GF-D8 (cell line): ENCODE results near the gene FBXW2.

Source experiments
- DNase-seq: peaks from one replicate; lab custom pipeline; 2025; lab: John Stamatoyannopoulos, UW

FBXW2 gene

DNA sequence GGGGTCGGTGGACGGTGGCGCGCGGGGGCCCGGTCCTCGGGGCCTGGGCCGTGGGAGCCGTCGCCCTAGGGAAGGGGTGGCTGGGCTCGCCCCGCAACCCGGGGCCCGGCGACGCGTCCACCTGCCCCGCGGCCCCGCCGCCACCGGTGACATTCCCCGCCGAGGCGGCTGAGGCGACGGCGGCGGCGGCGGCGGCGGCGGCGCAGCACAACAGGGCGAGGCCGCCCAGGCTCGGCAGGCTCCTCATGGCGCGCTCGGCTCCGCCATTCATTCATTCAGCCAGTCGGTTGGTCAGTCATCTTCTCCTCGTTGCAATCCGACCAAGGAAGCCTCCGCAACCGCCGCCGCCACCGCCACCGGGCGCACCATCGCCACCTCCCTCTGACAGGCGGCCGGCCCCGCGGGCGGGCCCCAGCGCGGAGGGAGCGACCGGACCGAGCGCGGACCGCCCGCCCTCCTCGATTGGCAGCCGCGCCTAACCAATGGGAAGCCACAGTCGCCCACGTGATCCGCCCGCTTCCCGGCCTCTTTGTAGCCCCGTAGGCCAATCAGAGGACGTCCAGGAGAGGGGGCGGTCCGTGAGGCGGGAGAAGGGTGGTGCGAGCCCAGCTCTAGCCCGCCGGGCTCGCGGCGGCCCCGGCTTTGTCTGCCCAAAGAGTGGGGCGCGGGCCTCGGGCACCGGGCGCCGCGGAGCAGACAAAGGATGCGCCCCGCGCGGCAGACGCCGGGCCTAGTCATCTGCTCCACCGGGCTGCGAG, 78.9 kb downstream of the FBXW2 start, which contains the start of gene MEGF9:
TSS of gene MEGF9 (minus strand) at position 383 of the 758 bp plus-strand sequence. CDS start at position 271, 112 bp downstream.
- peak; percentile 85 for DNase-seq

DNA sequence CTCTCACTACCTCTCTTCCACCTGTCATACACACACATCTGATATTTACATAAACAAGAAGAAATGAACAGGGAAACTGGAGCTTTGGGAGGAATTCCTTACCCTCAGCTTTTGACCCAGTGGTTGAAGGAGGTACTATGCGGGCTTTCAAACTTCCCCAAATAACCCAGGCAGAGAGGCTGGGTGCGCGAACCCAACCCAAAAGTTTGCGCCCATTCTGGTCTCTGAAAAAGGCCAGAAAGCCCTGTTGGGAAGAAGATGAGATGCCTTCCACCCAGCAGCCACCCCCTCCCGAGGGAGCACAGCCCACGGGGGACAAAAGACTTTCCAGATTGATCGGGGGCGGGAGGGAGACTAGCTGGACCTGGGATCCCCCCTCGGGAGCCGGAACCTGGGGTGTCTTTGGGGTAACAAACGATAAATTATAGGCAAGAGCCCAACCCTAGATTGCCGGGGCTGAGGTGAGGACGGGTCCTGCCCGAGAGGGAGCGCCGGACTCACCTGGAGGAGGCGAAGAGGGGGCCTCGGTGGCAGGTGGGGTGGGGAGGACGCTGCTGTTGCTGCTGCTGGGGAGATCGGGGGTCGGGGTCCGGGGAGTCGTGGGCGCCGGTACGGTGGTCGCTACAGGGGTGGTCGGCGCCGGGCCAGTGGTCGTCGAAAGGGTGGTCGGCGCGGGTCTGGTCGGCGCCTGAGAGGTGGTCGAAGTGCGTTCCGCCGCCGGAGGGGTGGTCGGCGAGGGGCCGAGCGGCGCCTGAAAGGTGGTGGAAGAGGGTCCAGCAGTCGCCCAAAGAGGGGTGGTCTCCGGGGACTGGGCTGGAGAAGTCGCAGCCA, 79.7 kb downstream of the FBXW2 start:
- no peak for DNase-seq

- DNase-seq = no peak
Observed at GRCh38 chr9:120712539-120713031, 80.6 kb downstream of the FBXW2 start.

- DNase-seq = no peak
Observed at GRCh38 chr9:120711841-120712538, 81.2 kb downstream of the FBXW2 start.

GRCh38 chr9:120711354-120711753, 81.9 kb downstream of the FBXW2 start:
- no peak for DNase-seq

DNA sequence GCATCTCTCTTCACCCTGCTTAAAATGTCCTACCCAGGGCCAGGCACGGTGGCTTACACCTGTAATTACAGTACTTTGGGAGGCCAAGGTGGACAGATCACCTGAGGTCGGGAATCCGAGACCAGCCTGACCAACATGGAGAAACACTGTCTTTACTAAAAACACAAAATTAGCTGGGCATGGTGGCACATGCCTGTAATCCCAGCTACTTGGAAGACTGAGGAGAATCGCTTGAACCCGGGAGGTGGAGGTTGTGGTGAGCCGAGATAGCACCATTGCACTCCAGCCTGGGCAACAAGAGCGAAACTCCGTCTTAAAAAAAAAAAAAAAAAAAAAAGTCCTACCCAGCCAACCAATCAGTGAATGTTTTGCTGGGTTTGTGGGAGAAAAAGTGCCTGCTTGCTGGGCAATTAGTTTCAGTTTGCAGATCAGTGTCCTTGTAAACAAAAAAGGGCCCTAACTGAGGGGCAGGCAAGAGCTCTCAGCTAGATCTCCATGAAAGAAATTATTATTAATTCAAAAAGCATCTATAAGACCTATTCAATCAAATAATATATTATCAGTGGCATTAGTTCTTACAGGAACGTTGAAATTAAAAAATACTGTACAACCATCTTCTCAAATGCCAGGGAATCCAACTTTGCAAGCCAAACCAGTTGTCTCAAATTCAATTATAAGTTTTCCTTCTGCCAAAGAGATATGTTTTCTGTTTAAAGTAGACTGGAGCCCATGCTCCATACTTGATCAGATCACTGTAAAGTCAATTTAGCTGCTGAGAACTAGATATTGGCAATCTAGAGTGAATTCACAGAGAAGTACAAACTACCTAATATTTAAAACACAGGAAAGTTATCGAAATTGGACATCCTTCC, 82.9 kb downstream of the FBXW2 start:
- DNase-seq = no peak

DNA sequence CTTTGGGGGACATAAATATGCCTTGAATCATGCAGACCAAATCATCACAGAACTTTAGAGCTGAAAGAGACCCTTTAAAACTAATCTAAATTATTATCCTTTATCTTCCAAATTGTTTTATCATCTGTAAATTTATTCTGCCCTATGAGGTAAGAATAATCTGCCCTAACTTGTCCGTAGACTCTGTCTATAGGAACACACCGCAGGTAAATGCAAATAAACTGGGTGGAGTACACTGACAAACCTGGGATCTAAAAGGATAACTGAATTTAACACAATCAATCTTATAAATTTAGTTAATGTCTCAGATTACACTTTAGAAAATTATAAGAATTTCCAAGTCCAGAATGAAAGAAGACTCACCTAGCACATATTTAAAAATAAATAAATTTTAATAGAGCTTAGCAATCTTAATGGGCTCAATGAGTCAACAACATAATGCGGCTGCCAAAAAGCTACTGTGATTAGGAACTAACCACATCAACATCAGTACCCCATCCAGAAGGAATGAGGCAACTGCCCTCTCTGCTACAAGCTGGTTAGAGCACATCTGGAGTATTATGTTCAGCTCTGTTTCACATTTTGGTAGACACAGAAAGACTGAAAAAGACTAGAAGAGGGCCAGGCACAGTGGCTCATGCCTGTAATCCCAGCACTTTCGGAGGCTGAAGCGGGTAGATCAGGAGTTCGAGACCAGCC, 84.5 kb downstream of the FBXW2 start:
- DNase-seq = no peak

DNA sequence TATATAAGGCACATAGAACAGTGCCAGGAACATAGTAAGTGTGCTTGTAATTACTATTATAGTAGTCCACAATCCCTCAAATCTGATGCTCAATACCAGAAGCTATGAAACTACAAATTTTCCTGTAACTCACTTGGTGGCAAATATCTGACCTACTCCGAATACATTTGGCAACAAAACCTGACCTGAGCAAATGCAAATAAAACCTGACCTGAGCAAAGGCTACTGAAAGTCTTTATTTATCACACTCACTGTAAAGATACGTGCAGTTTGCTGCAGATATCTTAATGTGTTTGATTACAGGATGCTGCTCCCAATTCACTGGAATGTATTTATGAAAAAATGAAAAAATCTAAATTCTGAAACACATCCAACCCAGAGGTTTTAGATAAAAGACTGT, 86.0 kb downstream of the FBXW2 start:
- no peak for DNase-seq
